Stimulated activated CD4-positive, alpha-beta T cell treated with anti-CD3 and anti-CD28 coated beads, Interleukin-15, amount 100 ng/mL, for 1 hour (primary cell): ENCODE measurements around the gene BBS9.
"Not testable (repeated sequence)": the region's sequence is repeated elsewhere in the genome, so short reads cannot be mapped to it uniquely, and the experiment has no call there.

Experiments used
- DNase-seq, 2 donors: peaks; one replicate each; pipeline ENCODE4 v3.0.0-alpha.2; 2020; ENCODE audit warnings: low read depth in 1 of 2, low spot score in 1 of 2

Gene BBS9

DNA sequence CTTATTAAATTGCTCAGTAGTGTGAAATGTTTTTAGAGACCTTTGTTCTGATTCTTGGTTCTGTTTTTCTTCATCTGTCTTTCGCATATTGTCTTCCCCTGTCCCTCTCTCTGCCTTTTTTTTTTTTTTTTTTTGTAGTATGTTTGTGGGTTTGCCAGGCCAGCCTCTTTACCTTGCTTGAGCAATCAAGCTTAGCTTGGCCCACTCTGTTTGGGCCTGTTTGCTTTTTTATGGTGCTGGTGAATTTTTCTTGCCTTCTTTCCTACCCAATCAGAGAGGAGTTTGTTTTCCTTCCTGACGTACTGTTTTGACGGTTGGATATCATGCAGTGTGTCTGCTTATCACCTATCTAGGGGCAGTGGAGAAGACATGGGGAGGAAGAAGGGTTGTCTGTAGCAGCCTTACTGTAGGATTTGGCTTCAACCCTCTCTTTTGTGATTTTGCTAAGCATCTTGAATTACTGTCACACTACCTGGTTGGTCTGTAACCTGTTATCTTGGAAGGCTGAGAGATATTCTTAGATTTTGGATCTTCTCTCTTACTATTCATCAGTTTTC lies 64.0 kb downstream of the BBS9 start:
- no peak for DNase-seq

DNA sequence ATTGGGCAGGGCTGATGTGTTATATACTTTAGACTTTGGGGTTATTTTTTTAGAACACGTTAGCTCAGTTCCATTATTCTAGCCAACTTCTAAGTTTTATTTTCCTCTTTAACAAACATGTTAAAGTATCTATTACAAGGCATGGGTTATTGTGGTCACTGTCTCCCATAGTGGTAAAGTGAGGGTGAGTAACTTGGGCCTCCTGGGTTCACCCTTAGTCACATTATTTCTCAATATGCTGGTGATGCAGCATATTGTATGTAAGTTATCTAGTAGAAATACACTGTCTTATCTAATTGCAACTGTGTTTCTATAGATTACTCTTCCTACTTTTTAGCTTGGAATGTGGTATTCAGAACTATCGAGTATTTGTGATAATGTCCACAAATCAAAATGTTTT lies 65.9 kb downstream of the BBS9 start:
- no peak for DNase-seq

DNA sequence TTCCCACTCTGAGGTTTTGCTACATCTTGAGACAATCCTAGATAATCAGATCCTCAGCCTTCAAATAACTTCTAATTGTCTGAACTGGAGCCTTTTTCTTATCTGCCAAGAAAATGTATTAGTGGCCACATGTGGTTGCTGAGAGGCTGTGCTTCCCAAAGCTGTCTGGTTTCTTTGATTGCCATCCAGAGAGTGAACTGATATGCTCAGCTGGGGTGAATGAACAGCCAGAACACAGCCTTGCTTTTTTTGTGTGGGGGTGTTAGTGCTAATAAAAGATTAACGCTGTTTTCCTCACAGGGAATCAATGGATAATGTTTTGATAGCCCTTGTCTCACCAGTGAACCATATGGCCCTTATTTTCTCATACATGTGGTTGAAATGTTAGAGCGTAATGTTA lies 66.9 kb downstream of the BBS9 start:
- no peak for DNase-seq

DNA sequence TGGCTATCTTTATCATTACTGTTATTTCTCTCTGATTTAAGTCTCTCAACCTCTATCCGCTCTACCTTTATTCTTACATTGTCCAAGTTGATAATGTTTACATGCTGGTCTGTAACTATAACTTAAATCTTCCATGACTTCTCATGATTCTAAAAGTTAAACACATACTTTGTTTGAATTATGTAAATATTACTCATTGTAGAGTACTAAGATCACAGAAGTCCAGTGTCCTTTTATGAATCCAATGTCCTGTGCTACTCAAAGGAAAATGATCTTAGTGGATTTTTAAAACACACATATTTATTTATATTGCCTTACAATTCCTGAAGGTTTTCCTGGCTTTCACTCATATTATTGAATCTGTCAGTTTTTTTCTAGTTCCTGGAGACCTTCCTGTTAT lies 70.9 kb downstream of the BBS9 start:
- no peak for DNase-seq

DNA sequence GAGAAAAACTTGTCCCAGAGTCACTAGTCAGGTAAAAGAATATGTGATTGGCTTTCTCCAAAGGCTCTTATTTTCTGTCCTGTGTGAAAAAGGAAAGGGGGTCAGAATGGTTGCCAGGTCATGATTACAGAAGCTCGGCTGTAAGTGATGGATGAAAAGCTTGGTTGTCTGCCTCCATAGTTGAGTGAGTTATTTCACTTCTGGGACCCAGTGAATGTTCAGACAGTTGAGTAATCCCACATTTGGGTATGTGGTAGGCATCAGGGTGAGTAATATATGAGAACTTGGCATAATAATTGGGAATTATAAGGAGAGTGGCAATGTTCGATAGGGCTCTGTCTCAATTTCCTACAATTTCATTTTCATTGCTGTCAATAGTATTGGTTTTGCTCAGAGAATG lies 72.5 kb downstream of the BBS9 start:
- DNase-seq, result no peak

DNA sequence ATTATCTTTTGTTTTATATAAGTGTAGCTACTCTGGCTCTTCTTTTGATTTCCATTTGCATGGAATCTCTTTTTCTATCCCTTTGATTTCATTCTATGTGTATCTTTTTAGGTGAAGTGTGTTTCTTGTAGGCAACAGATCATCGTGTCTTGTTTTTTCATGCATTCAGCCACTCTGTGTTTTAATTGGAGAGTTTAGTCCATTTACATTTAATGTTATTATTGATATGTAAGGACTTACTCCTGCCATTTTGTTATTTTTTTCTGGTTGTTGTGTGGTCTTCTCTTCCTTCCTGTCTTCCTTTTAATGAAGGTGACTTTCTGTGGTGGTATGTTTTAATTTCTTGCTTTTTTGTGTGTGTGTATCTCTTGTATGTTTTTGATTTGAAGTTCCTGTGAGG lies 81.6 kb downstream of the BBS9 start:
- no peak for DNase-seq

DNA sequence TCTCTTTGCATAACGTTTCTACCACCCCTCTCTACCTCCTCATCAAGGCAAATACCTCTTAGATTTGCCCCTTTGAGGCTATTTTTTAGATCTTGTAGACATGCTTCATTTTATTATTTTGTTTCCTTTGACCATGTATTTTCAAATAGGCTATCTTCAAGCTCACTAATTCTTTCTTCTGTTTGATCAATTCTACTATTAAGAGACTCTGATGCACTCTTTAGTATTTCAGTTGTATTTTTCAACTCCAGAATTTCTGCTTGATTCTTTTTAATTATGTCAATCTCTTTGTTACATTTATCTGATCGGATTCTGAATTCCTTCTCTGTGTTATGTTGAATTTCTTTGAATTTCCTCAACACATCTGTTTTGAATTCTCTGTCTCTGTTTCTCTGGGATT lies 82.8 kb downstream of the BBS9 start:
- no peak for DNase-seq

DNA sequence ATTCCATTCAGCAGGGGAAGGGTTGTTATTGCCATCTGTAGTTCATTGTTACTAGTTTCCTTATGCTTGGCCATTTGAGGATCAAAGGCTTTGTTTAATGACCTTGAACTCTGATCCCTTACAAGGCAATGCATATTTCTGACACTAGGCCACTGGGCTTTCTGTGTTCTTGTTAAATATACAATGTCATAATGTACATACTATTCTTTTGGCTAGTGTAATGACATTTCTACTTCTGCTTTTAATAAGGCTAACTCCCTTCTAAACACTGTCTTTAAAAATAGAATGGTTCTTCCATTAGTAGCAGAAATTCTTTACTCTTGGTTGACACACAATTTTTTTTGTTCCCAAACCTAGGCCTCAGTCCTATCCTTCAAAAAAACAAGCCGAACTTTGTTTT lies 86.6 kb downstream of the BBS9 start:
- DNase-seq, result no peak

DNA sequence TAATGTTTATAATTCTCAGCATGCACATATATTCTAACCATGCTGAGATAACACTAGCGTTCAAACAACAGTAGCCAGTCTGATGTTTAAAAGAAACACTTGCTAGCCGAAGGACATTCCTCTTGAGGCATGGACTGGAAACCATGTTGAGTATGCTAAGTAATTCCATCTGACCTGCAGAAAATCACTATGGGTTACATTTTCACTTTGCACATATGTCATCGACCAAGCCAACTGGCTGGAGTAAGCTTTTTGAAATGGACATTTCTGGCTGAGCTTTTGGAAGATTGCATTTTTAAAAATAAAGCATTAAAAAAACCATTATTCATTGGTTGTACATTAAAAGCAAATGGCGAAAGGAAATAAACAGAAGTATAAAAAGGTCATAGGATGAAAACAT lies 88.2 kb downstream of the BBS9 start:
- no peak for DNase-seq

DNA sequence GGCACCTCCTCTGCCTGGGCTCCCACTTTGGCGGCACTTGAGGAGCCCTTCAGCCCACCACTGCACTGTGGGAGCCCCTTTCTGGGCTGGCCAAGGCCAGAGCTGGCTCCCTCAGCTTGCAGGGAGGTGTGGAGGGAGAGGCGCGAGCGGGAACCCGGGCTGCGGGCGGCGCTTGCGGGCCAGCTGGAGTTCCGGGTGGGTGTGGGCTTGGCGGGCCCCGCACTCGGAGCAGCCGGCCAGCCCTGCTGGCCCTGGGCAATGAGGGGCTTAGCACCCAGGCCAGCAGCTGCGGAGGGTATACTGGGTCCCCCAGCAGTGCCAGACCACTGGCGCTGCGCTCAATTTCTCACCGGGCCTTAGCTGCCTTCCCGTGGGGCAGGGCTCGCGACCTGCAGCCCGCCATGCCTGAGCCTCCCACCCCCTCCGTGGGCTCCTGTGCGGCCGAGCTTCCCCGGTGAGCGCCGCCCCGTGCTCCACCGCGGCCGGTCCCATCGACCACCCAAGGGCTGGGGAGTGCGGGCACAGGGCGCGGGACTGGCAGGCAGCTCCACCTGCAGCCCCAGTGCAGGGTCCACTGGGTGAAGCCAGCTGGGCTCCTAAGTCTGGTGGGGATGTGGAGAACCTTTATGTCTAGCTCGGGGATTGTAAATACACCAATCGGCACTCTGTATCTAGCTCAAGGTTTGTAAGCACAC lies 89.6 kb downstream of the BBS9 start:
- not testable (repeated sequence) for DNase-seq

DNA sequence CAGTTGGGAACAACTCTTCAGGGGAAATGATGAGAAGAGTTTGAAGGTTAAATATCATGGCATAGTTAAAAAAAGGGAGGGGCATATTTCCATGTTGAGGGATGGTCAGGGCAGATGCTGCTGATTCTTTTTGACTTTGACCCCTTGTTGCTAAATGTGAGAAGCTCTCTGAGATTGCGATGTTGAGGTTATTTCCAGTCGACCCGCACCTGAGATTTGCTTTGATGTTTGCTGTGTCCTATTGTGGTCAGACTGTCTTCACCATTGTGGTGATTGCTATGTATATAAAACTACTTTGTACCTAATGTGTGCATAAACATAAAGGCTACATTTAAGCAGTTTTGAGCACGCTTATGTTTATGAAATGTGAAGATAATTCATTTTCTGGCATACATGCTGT lies 90.9 kb downstream of the BBS9 start:
- DNase-seq, result no peak

DNA sequence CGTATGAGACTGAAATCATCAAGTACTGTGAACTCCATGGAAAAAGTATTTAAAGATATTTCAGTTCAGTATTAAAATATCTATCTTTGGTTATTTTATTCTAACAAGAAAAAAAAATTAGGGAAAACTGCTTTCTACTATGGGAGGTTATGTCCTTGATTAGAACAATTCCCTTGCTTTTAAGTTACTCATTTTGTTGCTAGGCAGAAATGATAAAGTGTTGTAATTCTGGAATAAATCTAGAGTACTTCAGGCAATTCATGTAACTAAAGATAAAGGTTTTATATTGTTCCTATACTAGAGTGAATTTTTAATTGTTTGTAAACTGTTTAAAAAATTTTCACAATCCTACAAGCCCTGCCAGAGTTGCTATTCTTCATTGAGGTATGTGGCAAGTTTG lies 92.0 kb downstream of the BBS9 start:
- DNase-seq, result no peak

DNA sequence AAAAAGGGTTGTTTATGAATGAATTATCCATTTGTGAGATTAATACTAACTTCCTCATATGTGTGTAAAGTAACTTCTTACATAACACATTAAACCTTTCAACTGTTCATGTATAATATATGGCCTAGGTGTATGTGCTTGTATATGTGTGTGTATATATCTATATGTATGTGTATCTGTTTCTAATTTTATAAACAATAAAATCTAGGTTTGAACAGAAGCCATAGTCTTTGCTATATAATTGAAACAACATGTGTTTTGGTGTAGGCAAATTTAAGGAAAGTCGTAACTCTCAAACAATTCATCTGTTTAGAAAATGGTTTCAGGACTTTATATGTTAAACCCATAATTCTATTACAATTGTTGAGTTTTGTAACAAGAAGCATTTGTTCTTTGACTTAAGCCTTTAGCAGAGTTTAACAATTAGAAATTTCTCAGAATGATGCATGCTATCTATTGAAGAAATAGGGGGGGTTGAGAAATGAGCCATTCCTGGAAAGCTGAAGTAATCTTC lies 103.3 kb downstream of the BBS9 start:
- DNase-seq, result no peak

DNA sequence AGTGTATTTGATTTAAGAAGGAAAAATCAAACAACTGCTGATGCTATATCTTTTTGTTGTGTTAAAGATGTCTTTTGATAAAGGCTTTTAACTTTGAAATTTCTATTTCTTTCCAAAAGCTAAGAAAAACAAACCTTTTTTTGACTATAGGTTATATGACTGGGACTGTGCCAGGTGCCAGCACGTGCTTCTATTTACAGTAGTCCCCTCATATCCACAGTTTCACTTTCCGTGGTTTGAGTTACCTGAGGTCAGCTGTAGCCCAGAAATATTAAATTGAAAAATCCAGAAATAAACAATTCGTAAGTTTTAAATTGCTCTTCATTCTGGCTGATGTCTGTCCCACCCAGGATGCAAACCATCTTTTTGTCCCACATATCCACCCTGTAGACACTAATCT lies 104.3 kb downstream of the BBS9 start:
- no peak for DNase-seq

DNA sequence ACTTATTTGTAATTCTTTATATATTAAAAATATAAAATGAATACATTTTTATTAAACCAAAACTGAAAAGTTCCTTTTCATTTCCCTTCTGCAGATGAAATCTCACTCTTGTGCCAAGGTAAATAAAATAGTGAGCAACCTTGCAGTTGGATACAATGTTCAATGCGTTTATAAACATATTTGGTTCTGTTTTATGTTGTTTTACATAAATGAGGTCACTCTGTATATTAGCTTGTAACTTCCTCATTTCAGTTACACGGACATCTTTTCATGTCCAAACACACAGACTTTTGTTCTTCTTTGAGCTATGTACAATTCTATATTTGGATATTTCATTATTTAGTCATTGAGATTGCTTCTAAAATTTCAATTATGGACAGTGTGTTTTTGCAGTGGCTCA lies 107.7 kb downstream of the BBS9 start:
- no peak for DNase-seq

DNA sequence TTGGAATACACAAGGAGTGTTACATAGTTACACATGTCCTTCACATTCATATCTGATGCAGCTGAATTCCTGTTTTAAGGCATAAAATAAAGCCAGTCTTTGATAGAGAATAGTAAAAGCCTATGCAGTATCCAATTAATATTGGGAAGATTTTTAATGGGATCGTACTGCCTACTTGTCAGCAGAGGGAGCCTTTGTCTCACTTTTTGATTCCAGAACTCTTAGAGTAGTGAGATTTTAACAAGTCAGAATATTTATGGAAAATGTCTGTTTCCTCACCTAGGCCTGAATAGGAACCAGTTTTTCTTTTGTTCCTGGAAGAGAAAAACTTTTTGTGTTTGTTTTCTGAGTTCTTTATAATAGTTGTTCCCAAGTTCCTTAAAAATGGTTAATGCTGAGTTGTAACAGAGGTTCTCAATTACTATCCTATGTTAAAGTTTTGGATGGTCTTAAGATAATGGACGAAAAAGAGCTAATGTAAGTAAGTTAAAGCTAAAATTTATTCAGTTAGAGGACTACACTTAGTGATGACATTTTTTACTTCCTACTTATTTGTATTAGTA lies 114.0 kb downstream of the BBS9 start:
- DNase-seq, result no peak

DNA sequence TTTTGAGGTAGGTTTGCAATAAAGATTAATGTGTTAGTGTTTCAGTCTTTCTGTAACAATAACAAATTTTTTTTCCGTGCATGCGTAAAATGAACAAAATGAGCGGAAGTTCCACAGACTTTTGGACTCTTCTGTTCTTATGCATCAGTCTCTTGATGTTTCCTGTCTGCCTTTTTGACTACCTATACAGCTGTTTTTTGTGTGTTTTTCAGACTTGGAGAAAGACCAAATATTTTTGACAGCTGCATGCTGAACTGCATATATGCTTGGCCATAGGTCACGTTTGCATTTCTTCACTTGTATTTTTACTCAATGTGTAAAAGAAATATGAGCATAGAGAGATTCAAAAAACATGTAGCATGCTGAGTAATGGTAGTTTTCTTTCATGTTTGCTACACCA lies 119.3 kb downstream of the BBS9 start:
- no peak for DNase-seq

DNA sequence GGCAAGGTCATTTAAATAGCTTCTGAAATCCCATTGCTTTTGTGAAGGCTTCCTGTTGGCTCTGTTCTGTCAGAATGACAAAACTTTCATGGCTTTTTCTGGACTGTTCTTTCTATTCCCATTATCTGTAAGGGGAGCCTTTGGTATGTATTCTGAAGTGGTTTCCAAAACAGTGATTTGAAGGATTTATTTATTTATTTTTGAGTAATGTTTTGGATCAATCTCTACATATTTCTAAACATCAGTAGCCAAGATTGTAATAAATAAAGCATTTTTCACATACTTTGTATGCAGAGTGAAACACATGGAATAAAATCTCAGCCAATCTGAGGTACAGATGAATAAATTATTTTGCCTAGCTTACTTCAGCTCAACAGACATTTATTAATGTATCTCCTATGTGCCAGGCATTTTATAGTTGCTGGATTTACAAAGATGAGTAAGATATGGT lies 121.1 kb downstream of the BBS9 start:
- DNase-seq, result no peak

DNA sequence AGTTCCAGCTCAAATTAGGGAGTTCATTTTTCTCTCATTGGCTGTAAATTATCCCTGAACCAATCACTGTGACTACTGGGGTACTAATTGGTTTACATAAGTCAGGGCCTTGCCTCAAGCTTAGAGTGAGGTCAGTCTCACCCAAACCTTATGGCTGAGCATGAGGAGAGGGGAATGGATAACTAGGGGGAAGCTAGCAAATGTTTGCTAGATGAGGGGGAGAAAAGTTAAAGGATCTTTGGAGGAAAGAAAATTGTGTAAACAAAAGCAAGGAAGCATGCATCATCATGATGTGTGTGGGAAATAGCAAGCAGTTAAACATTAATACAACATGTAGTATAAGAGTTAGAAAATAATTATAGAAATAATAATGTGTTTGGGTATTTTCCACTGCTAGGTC lies 121.9 kb downstream of the BBS9 start:
- DNase-seq, result no peak

DNA sequence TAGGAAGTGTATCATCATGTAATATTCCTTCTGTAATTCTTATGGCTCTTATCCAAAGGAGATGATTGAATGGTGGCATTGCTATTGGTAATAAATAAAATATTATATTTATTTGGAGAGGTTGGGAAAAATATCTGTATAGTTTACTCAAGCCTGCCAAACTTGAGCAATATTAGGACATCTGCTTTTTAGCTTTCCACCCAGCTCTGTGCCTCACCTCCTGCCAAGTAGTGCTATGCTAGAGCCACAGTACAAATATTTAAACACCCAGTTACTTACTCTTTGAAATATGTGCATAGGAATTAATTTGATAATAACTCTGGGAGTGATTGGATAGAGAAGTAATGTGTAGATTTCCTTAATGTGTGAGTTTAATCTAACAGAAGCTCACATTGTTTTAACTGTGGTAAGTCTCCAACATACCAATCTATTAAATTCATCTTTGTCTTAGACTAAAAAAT lies 129.2 kb downstream of the BBS9 start:
- DNase-seq, result no peak

DNA sequence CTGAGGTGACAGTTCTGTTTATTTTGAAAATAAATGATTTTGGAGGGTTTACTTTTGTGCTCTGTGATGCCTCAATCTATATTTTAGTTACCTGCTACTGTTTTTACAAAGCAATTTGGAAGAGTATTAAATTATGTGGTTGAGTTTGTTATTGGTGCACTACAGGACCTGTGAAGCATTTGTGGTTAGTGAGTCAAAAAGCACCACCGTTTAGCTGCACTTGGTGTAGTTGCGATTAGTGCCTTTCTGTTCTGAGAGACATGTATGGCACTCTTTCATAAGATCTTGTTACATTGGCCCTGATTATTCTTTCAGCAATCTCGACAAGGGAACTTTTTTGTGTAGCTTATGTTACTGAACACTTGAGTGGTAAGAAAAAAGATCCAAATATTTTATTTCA lies 132.2 kb downstream of the BBS9 start:
- no peak for DNase-seq

DNA sequence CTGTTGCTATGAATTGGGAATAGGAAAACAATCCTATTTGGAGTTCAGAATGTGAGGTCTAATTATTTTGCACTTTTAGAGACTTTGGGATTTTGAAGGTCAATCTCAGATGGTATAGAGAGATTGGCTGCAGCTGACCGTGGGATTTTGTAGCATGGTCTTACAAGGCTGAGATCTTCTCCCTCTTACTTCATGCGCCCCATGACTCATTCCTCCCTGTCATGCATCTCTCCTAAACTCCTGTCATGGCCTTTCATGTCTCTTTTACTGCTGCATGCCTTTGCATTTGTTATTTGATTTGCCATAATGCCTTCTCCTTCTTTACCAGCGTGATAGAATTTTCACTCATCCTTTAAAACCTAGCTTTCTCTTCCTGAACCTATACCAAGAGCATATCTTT lies 133.1 kb downstream of the BBS9 start:
- DNase-seq, result no peak
